ENCODE data around the gene ANKS1B.

ANKS1B gene

DNA sequence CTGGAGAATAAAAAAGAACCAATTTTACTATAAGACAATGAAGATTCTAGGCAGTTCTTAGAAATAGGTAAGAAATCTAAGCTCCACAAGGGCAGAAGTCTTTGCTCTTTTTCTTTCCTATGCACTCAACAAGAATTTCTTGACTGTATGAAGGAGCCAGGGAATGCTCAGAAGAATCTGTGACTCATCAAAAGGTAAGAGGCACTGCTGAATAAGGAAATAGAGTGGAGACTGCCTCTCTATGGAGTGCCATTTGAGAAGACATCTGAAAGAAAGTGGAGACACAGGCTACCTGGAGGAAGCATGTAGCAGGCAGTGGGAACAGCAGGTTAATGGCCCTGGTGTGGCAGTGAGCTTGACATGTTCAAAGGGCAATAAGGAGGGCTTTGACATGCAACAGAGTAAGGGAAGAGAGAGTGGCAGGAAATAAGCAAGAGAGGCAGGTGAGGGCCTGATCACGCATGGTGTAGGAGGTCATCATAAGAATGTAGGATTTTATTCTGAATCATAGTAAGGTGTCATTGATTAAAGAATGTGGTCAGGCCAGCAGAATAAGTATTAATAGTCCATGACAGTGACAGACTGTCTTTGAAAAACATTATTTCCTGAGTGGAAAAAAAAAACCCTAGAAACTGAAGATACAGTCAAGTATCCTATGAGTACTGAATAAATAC is 783.9 kb downstream of the ANKS1B start:
- TF ChIP-seq, protein P1, sequence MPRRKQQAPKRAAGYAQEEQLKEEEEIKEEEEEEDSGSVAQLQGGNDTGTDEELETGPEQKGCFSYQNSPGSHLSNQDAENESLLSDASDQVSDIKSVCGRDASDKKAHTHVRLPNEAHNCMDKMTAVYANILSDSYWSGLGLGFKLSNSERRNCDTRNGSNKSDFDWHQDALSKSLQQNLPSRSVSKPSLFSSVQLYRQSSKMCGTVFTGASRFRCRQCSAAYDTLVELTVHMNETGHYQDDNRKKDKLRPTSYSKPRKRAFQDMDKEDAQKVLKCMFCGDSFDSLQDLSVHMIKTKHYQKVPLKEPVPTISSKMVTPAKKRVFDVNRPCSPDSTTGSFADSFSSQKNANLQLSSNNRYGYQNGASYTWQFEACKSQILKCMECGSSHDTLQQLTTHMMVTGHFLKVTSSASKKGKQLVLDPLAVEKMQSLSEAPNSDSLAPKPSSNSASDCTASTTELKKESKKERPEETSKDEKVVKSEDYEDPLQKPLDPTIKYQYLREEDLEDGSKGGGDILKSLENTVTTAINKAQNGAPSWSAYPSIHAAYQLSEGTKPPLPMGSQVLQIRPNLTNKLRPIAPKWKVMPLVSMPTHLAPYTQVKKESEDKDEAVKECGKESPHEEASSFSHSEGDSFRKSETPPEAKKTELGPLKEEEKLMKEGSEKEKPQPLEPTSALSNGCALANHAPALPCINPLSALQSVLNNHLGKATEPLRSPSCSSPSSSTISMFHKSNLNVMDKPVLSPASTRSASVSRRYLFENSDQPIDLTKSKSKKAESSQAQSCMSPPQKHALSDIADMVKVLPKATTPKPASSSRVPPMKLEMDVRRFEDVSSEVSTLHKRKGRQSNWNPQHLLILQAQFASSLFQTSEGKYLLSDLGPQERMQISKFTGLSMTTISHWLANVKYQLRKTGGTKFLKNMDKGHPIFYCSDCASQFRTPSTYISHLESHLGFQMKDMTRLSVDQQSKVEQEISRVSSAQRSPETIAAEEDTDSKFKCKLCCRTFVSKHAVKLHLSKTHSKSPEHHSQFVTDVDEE (CRISPR knock-in tag; IDR thresholded peaks at IDR 0.05): no peak
- TF ChIP-seq OSR1 (CRISPR knock-in tag; IDR thresholded peaks at IDR 0.05) (no peak), CSDC2 (CRISPR knock-in tag; IDR thresholded peaks at IDR 0.05) (no peak), ESRRG (CRISPR knock-in tag; IDR thresholded peaks at IDR 0.05) (no peak), ARNTL (CRISPR knock-in tag; IDR thresholded peaks at IDR 0.05; ENCODE audit: borderline replicate concordance, low read depth) (no peak), ZFP3 (CRISPR knock-in tag; IDR thresholded peaks at IDR 0.05) (no peak), PPARA (CRISPR knock-in tag; IDR thresholded peaks at IDR 0.05; ENCODE audit: borderline replicate concordance) (no peak), ZNF8 (CRISPR knock-in tag; IDR thresholded peaks at IDR 0.05) (no peak), TOX (CRISPR knock-in tag; IDR thresholded peaks at IDR 0.05; ENCODE audit: borderline replicate concordance) (no peak), SNAI2 (CRISPR knock-in tag; IDR thresholded peaks at IDR 0.05) (no peak), RARB (CRISPR knock-in tag; IDR thresholded peaks at IDR 0.05) (no peak), BACH2 (CRISPR knock-in tag; IDR thresholded peaks at IDR 0.05; ENCODE audit: borderline replicate concordance) (no peak), GLIS3 (CRISPR knock-in tag; IDR thresholded peaks at IDR 0.05) (no peak), ZNF565 (CRISPR knock-in tag; conservative IDR thresholded peaks at IDR 0.05; ENCODE audit: low read depth) (no peak)
- TF ChIP-seq, protein P2, sequence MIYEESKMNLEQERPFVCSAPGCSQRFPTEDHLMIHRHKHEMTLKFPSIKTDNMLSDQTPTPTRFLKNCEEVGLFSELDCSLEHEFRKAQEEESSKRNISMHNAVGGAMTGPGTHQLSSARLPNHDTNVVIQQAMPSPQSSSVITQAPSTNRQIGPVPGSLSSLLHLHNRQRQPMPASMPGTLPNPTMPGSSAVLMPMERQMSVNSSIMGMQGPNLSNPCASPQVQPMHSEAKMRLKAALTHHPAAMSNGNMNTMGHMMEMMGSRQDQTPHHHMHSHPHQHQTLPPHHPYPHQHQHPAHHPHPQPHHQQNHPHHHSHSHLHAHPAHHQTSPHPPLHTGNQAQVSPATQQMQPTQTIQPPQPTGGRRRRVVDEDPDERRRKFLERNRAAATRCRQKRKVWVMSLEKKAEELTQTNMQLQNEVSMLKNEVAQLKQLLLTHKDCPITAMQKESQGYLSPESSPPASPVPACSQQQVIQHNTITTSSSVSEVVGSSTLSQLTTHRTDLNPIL (CRISPR knock-in tag; IDR thresholded peaks at IDR 0.05; ENCODE audit: low read depth): no peak
- TF ChIP-seq, protein P3, sequence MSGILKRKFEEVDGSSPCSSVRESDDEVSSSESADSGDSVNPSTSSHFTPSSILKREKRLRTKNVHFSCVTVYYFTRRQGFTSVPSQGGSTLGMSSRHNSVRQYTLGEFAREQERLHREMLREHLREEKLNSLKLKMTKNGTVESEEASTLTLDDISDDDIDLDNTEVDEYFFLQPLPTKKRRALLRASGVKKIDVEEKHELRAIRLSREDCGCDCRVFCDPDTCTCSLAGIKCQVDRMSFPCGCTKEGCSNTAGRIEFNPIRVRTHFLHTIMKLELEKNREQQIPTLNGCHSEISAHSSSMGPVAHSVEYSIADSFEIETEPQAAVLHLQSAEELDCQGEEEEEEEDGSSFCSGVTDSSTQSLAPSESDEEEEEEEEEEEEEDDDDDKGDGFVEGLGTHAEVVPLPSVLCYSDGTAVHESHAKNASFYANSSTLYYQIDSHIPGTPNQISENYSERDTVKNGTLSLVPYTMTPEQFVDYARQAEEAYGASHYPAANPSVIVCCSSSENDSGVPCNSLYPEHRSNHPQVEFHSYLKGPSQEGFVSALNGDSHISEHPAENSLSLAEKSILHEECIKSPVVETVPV (CRISPR knock-in tag; IDR thresholded peaks at IDR 0.05): no peak
- TF ChIP-seq, protein P4, sequence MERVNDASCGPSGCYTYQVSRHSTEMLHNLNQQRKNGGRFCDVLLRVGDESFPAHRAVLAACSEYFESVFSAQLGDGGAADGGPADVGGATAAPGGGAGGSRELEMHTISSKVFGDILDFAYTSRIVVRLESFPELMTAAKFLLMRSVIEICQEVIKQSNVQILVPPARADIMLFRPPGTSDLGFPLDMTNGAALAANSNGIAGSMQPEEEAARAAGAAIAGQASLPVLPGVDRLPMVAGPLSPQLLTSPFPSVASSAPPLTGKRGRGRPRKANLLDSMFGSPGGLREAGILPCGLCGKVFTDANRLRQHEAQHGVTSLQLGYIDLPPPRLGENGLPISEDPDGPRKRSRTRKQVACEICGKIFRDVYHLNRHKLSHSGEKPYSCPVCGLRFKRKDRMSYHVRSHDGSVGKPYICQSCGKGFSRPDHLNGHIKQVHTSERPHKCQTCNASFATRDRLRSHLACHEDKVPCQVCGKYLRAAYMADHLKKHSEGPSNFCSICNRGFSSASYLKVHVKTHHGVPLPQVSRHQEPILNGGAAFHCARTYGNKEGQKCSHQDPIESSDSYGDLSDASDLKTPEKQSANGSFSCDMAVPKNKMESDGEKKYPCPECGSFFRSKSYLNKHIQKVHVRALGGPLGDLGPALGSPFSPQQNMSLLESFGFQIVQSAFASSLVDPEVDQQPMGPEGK (CRISPR knock-in tag; IDR thresholded peaks at IDR 0.05; ENCODE audit: borderline replicate concordance): no peak
- TF ChIP-seq, protein P5, sequence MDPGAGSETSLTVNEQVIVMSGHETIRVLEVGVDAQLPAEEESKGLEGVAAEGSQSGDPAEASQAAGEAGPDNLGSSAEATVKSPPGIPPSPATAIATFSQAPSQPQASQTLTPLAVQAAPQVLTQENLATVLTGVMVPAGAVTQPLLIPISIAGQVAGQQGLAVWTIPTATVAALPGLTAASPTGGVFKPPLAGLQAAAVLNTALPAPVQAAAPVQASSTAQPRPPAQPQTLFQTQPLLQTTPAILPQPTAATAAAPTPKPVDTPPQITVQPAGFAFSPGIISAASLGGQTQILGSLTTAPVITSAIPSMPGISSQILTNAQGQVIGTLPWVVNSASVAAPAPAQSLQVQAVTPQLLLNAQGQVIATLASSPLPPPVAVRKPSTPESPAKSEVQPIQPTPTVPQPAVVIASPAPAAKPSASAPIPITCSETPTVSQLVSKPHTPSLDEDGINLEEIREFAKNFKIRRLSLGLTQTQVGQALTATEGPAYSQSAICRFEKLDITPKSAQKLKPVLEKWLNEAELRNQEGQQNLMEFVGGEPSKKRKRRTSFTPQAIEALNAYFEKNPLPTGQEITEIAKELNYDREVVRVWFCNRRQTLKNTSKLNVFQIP (CRISPR knock-in tag; IDR thresholded peaks at IDR 0.05; ENCODE audit: borderline replicate concordance, low read depth): no peak
- ATAC-seq: no peak

DNA sequence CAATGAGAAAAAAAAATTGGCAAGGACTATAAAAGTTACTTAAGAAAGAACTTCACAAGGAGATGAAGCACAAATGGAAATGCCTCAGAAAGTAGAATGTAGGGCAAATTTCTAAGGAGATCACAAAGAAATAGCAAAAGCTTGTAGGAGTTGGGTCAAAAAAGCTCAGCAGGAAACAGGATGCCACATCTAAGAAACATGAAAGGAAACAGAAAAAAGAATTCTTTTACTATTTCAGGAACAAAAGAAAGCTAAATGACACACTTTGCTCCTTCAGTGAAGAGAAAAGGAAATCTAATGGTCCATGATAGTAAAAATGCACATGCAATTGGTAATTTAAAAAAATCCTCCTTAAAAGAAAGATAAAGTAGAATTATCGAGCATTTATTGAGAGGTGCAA is 789.3 kb downstream of the ANKS1B start:
- no peak for ATAC-seq
- TF ChIP-seq ZNF8 (CRISPR knock-in tag; IDR thresholded peaks at IDR 0.05) (no peak), PPARA (CRISPR knock-in tag; IDR thresholded peaks at IDR 0.05; ENCODE audit: borderline replicate concordance) (no peak), TCF4 (CRISPR knock-in tag; IDR thresholded peaks at IDR 0.05; ENCODE audit: borderline replicate concordance) (no peak), ARNTL (CRISPR knock-in tag; IDR thresholded peaks at IDR 0.05; ENCODE audit: borderline replicate concordance, low read depth) (no peak), ZC3H10 (CRISPR knock-in tag; IDR thresholded peaks at IDR 0.05) (no peak), OSR1 (CRISPR knock-in tag; IDR thresholded peaks at IDR 0.05) (no peak), TOX (CRISPR knock-in tag; IDR thresholded peaks at IDR 0.05; ENCODE audit: borderline replicate concordance) (no peak), SNAI2 (CRISPR knock-in tag; IDR thresholded peaks at IDR 0.05) (no peak), ZFP3 (CRISPR knock-in tag; IDR thresholded peaks at IDR 0.05) (no peak), CSDC2 (CRISPR knock-in tag; IDR thresholded peaks at IDR 0.05) (no peak), ZFP30 (CRISPR knock-in tag; IDR thresholded peaks at IDR 0.05) (no peak), RARB (CRISPR knock-in tag; IDR thresholded peaks at IDR 0.05) (no peak), ZNF70 (CRISPR knock-in tag; IDR thresholded peaks at IDR 0.05) (no peak)
- TF ChIP-seq, protein P2 (CRISPR knock-in tag; IDR thresholded peaks at IDR 0.05; ENCODE audit: low read depth): no peak
- TF ChIP-seq, protein P3 (CRISPR knock-in tag; IDR thresholded peaks at IDR 0.05): no peak
- TF ChIP-seq, protein P5 (CRISPR knock-in tag; IDR thresholded peaks at IDR 0.05; ENCODE audit: borderline replicate concordance, low read depth): no peak
